T1000 (cell line): ENCODE results near the gene HOXD10.
A peak's percentile ranks its signal among the peaks of the same experiment; 100 is the strongest.

Source experiments
- DNase-seq: peaks from one replicate; lab custom pipeline; 2025; ENCODE audit warnings: mixed read lengths; lab: John Stamatoyannopoulos, UW

Gene HOXD10

DNA sequence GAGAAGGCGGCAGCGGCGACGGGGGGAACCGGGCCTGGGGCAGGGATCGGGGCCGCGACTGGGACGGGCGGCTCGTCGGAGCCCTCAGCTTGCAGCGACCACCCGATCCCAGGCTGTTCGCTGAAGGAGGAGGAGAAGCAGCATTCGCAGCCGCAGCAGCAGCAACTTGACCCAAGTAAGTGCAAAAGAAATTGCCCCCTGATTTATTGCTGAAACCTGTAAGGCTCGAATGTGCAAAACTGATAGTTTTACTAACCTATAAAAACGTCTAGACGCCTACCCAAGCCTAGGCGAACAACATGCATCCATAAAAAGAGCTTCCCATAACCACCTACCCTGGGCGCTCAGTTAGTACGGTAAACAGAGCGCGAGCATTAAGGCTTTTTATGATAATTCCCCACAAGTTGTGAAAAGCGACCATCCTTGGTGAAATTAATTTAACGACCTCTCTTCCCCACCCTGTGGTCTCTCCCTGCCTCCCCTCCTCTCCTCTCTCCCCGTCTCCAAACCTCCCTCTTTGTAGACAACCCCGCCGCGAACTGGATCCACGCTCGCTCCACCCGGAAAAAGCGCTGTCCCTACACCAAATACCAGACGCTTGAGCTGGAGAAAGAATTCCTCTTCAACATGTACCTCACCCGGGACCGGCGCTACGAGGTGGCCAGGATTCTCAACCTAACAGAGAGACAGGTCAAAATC lies 7.0 kb downstream of the HOXD10 start:
- no peak for DNase-seq

DNA sequence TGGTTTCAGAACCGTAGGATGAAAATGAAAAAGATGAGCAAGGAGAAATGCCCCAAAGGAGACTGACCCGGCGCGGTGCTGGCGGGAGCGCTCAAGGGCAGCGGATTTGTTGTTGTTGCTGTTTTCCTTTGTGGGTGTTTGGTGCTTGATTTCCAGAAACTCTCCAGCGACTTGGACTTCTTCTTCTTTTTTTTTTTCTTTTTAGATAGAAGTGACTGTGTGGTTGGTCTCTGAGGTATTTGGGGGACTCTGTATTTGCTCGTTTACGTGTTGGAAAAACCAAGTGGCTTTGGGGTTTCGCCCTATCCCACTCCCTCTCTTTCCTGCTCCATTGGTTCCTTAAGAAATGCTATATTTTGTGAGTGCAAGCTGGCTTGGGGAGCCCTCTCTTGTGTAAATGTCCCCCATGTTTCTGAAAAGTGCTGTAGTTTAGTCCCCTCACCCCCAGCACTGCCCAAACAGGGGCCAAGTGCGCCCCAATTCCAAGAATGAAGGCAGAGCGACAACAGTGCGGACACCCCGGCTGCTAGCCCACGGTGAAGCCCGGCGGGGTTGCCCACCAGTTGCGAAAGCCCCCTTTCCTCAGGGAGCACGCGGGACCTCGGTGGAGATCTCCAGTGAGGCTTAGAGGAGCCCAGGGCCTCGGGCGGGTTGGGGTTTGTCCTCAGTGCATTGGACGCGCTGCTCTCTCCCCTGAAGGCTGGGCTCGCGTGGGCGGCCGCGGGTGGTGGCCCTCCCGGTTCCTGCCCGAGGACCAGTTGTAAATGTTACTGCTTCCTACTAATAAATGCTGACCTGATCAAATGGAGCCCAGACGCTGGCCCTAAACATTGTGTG lies 7.8 kb downstream of the HOXD10 start:
- DNase-seq, result no peak

- DNase-seq, result no peak
Measured at GRCh38 chr2:176124947-176125771, 8.6 kb downstream of the HOXD10 start.

DNA sequence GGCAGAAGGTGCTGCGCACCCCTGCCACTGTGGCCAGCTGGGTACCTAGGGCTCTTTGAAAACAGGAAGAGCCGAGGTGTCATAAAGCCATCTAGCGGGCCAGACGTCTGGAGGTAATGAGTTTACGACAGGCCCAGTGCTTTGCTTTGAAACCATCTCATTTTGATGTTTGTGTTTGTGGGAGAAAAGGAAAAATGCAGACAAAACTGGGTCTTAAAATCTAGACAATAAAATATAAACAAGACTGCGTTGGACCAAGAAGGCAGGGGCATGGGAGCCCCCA lies 9.1 kb downstream of the HOXD10 start:
- DNase-seq, result no peak

- DNase-seq, result peak; percentile 26
Measured at GRCh38 chr2:176126929-176127773, 10.6 kb downstream of the HOXD10 start.

DNA sequence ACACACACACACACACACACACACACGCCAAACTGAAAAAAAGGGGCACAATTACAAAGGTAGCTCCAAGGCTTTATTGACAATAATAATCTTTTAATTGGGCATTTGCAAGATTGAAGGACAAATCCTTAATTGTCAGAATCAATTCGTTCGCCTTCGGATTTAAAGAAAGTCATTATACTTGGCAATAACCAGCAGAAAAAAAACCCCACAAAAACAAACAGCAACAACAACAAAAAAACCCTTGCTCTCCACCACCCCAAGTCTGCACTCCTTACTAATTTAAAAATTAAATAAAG lies 11.1 kb downstream of the HOXD10 start:
- DNase-seq, result no peak

DNA sequence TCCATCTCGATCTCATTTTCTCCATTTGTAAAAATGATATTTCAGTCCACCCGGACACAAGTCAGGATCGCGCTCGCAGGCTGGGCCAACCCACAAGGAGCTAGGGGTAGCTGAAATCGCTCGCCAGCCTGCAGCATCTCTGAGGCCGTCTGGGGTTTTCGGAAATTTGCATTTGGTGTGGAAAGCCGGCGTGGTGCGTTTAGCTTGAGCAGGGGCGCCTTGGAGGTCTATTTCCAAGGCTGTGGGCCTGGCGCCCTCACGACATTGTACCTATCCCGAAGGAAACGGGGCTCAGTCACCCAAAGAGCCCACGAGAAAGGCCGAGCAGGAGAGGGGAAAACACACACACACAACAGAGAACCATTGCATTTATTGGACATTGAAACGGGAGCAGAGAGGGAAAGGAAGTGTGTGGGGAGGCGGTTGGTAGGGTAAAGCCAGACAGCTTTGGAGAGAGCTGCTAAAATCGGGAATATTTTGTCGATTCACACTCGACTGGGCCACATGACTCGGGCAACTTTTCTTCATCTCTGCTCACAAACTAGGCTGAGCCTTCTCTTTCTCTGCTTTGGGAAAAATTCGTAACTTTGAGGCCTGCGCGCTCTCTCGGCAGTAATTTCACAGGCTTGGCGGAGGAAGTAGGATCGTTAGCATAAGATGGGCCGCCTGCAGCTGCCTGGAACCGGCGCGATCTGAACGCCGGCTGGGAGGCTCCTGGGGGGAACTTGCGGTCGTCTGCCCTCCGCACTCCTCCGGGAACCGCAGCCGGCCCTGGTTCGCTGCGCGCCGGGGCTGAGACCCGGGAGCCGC lies 11.8 kb downstream of the HOXD10 start:
- DNase-seq, result no peak

DNA sequence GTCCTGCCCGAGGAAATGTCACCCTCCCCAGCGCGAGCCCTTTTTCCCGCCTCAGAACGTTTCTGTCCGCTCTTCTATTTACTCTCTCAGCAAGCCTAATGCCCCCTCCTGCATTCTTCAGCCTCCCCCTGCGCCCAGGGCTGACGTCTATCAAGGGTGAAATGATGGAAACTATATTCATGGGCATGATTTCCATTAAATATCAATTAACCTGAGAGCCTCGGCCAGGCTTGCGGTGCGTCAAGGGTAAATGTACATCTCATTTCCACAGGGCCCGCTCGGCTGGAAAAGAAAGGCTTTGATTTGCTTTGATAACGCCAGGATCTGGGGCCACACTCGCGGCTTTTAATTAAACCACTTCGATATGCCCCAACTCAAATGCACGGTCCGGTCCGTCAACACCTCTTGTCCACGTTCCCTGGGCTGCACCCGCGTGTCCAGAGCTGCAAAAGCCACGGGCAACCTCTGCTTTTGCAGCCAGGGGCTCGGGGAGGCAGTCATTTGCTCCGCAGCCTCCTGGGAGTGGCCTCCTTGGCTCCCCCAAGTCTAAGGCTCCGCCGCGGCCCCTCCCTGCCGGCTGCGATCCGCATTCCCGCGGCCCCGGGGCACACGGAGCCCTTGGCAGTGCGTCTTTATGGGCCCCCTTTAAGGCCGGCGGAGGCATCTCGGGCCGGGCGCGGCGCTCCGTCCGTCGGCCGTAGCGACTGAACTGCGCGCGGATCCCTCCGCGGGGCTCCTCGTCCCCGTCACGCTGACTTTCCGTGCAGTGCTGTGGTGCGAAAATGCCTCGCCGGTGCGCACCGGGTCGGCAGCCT lies 12.6 kb downstream of the HOXD10 start, which contains the start of gene HOXD8:
Gene HOXD8 (plus strand): TSS at position 724 of the 815 bp plus-strand sequence. CDS start 662 bp downstream, outside the sequence.
- DNase-seq, result peak; percentile 45

- DNase-seq, result peak; percentile 40
Measured at GRCh38 chr2:176129813-176130146, 13.2 kb downstream of the HOXD10 start.

GRCh38 chr2:176130147-176130956 lies 13.8 kb downstream of the HOXD10 start:
- DNase-seq, result no peak

- no peak for DNase-seq
Measured at GRCh38 chr2:176130957-176131847, 14.6 kb downstream of the HOXD10 start.

GRCh38 chr2:176131848-176132158 lies 15.2 kb downstream of the HOXD10 start:
- DNase-seq, result no peak

- DNase-seq, result no peak
Measured at GRCh38 chr2:176132205-176133171, 15.9 kb downstream of the HOXD10 start.

DNA sequence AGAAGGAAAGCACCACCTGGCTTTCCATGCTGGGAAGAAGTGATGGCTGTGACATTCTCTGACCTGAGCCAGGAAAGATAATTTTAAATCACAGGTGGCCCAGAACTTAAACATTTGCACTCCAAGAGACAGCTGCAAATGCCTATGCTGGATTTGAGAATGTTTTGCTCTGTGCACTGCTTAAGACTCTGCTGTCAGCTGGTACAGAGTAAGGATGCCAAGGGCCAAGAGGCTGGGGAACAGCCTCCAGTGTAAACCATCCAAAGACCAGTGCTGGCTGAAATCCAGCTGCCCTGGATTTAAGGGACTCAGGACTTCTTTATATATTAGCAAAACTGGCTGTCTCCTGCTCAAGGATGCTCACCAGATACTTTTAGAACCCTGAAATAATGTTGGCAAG lies 16.8 kb downstream of the HOXD10 start:
- DNase-seq, result no peak

GRCh38 chr2:176134035-176134434 lies 17.5 kb downstream of the HOXD10 start:
- DNase-seq, result no peak

DNA sequence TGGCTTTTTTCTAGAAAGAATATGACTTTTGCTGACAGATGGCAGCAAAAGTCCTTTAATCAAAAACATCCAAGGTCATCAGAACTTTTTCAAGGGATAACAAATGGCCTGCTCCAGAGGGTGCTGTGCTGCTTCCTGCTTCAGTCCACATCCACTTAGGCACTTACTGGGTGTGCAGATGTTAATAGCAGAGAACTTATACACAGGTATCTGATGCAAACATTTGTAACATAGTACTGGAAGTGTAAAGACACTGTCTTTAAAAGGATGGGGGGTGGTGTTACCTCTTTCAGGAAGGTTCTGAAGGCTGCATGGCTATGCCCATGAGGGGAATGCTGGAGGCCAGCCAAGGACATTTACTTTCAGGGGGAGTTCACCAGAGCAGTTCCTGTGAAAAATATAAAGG lies 18.5 kb downstream of the HOXD10 start:
- no peak for DNase-seq
